Adrenal gland (tissue), 5 donors: ENCODE measurements around the gene CCDC158.

ENCODE experiments used
- CTCF ChIP-seq, 6 experiments: fragments of 450-650 bp in 4 of 6; fragments of 200-600 bp in 2 of 6; sonication (generic) in 1 of 6; IDR thresholded peaks; 1 replicate in 5 of 6; 2 replicates in 1 of 6; pipeline versions ENCODE4 v1.5.1 to v1.8.0; 2016 to 2021; ENCODE audit warnings: antibody characterized with exemption in 6 of 6, mild to moderate bottlenecking in 2 of 6, moderate library complexity in 1 of 6
- POLR2A ChIP-seq, 2 donors: fragments of 450-650 bp; IDR thresholded peaks; one replicate each; pipeline ENCODE4 v1.6.1; 2017; ENCODE audit warnings: antibody characterized with exemption in 2 of 2, mild to moderate bottlenecking in 2 of 2, moderate library complexity in 1 of 2
- donor health status: DM: no; HTN: no; CAD: no.

- TF ChIP-seq CTCF (IDR thresholded peaks at IDR 0.05) = no peak
- TF ChIP-seq POLR2A (IDR thresholded peaks at IDR 0.05) = peak in 1 of 2 donors; percentile 69
Measured at GRCh38 chr4:76301068-76301774, 119.7 kb downstream of the CCDC158 start.
